Spleen (tissue), 7 donors: Measurements from ENCODE around the gene OR6Q1.

Experiments
- CTCF ChIP-seq, 11 experiments: fragments of 200-600 bp in 7 of 11; fragments of 450-650 bp in 4 of 11; sonication (generic) in 4 of 11; IDR thresholded peaks in 8 of 11; conservative IDR thresholded peaks in 3 of 11; 1 replicate in 7 of 11; 2 replicates in 4 of 11; pipeline versions ENCODE4 v1.4.0 to v1.8.0; 2016 to 2021; ENCODE audit warnings: antibody characterized with exemption in 11 of 11, inconsistent platforms in 4 of 11, mild to moderate bottlenecking in 1 of 11
- POLR2A ChIP-seq, 3 donors: fragments of 450-650 bp; IDR thresholded peaks; one replicate each; pipeline ENCODE4 v1.5.1; 2017; ENCODE audit warnings: antibody characterized with exemption in 3 of 3, mild to moderate bottlenecking in 1 of 3
- donor health status: DM: no; HTN: no; CAD: no; lungs with moderate emphysema.
- donor health status: DM: no; HTN: no; CAD: no.
- donor health status: DM: no; HTN: no; CAD: no.

GRCh38 chr11:58046231-58046630 is 15.5 kb downstream of the OR6Q1 start:
- TF ChIP-seq CTCF (IDR thresholded peaks at IDR 0.05 in 8 of 11, conservative IDR thresholded peaks at IDR 0.05 in 3 of 11) (no peak), POLR2A (IDR thresholded peaks at IDR 0.05) (no peak)
